Retinal pigment epithelial cell (primary cell): ENCODE data around the gene MTR.

Experiments used
- DNase-seq: peaks from one replicate; pipeline ENCODE4 v3.0.0-alpha.2; 2010; ENCODE audit warnings: low read depth
- H3K4me3 ChIP-seq: 2 replicates; pipeline ENCODE4 v1.5.1; 2011; ENCODE audit warnings: mild to moderate bottlenecking, low read length, control low read depth, moderate library complexity
- TF ChIP-seq, protein P1 (sequence below): conservative IDR thresholded peaks from 2 replicates; pipeline ENCODE4 v1.5.1; 2011; ENCODE audit warnings: low read depth, low read length, control low read depth, inconsistent platforms

Gene MTR

DNA sequence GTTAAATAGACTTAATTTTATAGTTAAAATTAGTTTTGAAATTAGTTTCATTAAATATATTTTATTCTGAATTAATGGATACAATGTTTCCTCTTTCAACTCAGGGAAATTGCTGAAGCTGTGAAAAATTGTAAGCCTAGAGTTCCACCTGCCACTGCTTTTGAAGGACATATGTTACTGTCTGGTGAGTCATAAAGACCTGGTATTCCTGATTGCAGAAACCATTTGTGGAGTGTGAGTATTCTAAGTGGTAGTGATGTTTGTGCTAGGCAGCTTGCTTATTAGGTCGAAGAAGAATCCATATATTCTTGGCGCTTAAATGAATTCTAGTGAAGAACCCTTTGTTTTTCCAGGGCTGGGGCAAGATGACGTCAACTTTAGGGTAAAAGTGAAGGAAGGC, 34.0 kb downstream of the MTR start:
- H3K4me3 ChIP-seq = no peak overlapping the region
- DNase-seq = no peak
- TF ChIP-seq, protein P1, sequence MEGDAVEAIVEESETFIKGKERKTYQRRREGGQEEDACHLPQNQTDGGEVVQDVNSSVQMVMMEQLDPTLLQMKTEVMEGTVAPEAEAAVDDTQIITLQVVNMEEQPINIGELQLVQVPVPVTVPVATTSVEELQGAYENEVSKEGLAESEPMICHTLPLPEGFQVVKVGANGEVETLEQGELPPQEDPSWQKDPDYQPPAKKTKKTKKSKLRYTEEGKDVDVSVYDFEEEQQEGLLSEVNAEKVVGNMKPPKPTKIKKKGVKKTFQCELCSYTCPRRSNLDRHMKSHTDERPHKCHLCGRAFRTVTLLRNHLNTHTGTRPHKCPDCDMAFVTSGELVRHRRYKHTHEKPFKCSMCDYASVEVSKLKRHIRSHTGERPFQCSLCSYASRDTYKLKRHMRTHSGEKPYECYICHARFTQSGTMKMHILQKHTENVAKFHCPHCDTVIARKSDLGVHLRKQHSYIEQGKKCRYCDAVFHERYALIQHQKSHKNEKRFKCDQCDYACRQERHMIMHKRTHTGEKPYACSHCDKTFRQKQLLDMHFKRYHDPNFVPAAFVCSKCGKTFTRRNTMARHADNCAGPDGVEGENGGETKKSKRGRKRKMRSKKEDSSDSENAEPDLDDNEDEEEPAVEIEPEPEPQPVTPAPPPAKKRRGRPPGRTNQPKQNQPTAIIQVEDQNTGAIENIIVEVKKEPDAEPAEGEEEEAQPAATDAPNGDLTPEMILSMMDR = no peak

DNA sequence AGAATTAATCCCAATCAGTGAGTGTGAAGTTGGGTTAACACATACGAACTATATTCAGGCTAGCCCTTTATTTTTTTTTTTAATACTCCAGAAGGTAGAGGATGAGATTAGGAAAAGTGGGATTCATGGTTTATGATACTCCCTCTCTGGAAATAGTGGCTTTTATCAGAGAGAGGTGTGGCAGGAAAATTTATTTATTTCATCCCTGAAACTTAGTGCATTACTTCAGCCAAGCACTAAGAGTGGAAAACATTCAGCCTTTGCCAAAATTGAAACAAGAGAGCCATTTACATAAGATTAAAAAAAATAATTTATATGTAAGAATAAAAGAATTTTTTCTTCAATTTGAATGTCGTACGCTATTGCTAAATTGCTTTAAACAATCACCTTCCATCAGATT, 35.0 kb downstream of the MTR start:
- no peak overlapping the region for H3K4me3 ChIP-seq
- DNase-seq = no peak
- TF ChIP-seq, protein P1 = no peak

DNA sequence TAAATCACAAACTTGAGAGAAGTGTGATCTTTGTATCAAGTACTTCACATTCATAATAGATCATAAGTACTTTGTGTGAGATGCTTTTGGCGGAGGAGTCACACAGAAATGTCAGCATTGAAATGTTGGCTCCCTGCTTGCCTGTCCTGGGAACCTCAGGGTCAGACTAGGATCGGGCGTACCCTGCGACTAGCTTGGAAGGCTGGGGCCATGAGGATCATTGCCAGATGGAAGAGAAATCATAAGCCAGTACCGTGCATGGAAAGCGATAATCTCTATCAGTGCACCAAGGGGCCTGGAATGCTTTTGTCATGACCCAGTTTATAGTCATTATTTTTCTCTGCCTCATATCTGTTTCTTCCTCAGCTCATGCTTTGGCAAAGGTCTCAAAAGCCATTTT, 35.5 kb downstream of the MTR start:
- no peak overlapping the region for H3K4me3 ChIP-seq
- TF ChIP-seq, protein P1 = no peak
- DNase-seq = no peak

DNA sequence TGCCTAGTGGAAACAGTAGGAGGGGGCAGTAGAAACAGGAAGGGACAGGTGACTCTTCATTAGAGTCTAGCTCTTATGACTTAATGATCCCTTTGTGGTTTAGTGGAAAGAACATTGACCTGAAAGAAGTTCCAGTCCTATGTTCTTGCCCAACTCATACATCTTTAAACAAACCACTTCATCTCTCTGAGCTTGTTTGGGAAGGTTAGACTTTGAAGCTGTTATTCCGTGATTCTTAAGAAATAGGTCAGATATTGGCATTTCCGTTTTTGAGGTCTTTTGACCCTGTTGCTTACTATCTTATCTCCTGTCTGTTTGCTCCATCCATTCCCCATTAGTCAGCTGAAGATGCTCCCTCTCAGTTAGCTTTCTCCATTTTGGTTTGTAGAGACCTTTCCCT, 38.5 kb downstream of the MTR start:
- TF ChIP-seq, protein P1 = no peak
- no peak for DNase-seq
- H3K4me3 ChIP-seq = no peak overlapping the region

DNA sequence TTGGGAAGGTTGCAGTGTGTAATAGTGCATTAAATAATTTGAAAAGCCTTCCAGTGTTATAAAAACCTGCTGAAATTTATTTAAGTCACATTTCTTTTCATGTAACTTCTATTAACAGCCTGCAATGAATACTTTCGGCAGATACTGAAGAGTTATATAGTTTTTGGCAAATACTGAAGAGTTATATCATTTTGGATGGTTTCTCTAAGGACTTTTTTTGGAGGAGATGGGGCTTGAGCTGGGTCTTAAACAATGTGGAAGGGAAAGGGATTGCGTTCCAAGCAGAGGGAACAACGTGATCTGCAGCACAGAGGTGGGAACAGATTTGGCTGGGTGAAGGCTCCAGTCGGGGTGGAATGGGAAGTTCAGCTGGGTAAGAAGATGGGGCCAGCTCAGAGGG, 39.8 kb downstream of the MTR start:
- H3K4me3 ChIP-seq = no peak overlapping the region
- TF ChIP-seq, protein P1 = no peak
- DNase-seq = no peak

DNA sequence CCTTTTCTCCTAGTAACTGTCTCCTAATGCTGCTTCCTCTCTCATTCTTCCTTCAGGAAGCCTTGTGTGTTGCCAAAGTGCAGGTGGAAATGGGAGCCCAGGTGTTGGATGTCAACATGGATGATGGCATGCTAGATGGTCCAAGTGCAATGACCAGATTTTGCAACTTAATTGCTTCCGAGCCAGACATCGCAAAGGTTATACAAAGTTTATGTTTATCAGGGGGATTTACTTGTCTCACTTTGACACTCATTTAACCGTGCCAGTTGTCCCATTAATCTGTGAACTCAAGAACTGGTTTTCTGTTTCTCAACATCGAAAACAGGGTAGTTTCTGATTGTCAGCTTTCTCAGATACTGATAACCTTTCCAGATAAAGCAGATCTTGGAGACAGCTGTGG, 40.4 kb downstream of the MTR start:
- H3K4me3 ChIP-seq = no peak overlapping the region
- DNase-seq = no peak
- TF ChIP-seq, protein P1 = no peak

DNA sequence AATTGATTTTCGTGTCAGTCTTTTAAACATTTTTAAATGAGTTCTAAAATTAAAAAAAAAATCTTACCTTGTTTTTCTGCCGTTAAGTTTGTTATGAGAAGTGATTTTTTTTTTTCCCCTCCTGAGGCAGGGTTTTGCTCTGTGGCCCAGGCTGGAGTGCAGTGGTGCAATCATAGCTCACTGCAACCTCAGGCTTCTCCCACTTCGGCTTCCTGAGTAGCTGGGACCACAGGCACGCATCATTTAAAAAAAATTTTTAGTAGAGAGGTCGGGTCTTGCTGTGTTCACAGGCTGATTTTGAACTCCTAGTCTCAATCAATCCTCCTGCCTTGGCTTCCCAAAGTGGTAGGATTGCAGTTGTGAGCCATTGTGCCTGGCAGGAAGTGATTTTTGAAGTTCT, 41.1 kb downstream of the MTR start:
- DNase-seq = no peak
- TF ChIP-seq, protein P1 = no peak
- H3K4me3 ChIP-seq = no peak overlapping the region
